WI38 (cell line): Measurements from ENCODE around the gene TRIM68.

ENCODE experiments used
- H3K4me3 ChIP-seq: 2 replicates; pipeline ENCODE4 v1.5.1; 2011; ENCODE audit warnings: low read depth, mild to moderate bottlenecking, control low read depth, low read length
- CTCF ChIP-seq: IDR thresholded peaks from 2 replicates; pipeline ENCODE4 v1.5.1; 2012; ENCODE audit warnings: low read depth, mild to moderate bottlenecking, control low read depth, low read length

Gene TRIM68

GRCh38 chr11:4607781-4608666 is at the start of gene TRIM68:
Gene TRIM68 (minus strand): TSS chr11:4608231. CDS start chr11:4605504, 2,727 bp downstream.
- peak within 1 kb of the TSS; percentile 73 for H3K4me3 ChIP-seq
- no peak for TF ChIP-seq CTCF

GRCh38 chr11:4654635-4655369 is 46.8 kb upstream of the TRIM68 start:
- no peak overlapping the region for H3K4me3 ChIP-seq
- no peak for TF ChIP-seq CTCF

GRCh38 chr11:4647766-4648165 is 39.7 kb upstream of the TRIM68 start:
- no peak for TF ChIP-seq CTCF

GRCh38 chr11:4645974-4646373 is 37.9 kb upstream of the TRIM68 start:
- H3K4me3 ChIP-seq = no peak overlapping the region
- TF ChIP-seq CTCF = no peak

More at GRCh38 chr11:4647766-4648165, 39.7 kb upstream of the TRIM68 start:
- H3K4me3 ChIP-seq = no peak overlapping the region

- no peak for TF ChIP-seq CTCF
Measured at GRCh38 chr11:4644233-4644632, 36.2 kb upstream of the TRIM68 start.

GRCh38 chr11:4643682-4644081 is 35.7 kb upstream of the TRIM68 start, which contains the start of gene OR51E1:
Gene OR51E1 (plus strand): TSS chr11:4643982. CDS start chr11:4652527, 8,545 bp downstream.
- no peak for TF ChIP-seq CTCF
- no peak within 1 kb of the TSS for H3K4me3 ChIP-seq

More at GRCh38 chr11:4644233-4644632, 36.2 kb upstream of the TRIM68 start:
- no peak overlapping the region for H3K4me3 ChIP-seq
